Measurements from ENCODE around the gene MRPL33.
A peak's percentile ranks its signal among the peaks of the same experiment; 100 is the strongest.
"Not testable (repeated sequence)": the region's sequence is repeated elsewhere in the genome, so short reads cannot be mapped to it uniquely, and the experiment has no call there.

Gene MRPL33

GRCh38 chr2:27736031-27736889, 35.3 kb upstream of the MRPL33 start:
- Histone ChIP-seq H3K36me3 (ENCODE audit: insufficient read depth, insufficient read length, low read length) (no peaks in the 10 kb centered on the region), H3K9ac (ENCODE audit: insufficient read length, low read depth) (peak overlapping the region; percentile 78), H3K4me3 (ENCODE audit: insufficient read length, low read depth) (peak overlapping the region; percentile 45), H3K27me3 (ENCODE audit: insufficient read depth, insufficient read length) (peaks cover 21% of the 10 kb centered on the region), H3K4me1 (ENCODE audit: insufficient read depth, insufficient read length) (peaks cover 2% of the 10 kb centered on the region), H3K9me3 (ENCODE audit: insufficient read depth, low read length) (no peaks in the 10 kb centered on the region)
- DNase-seq (ENCODE audit: low read depth, low spot score), result no peak
- no peak for TF ChIP-seq ZNF274 (IDR thresholded peaks at IDR 0.05; ENCODE audit: low read depth, low read length)
- TF ChIP-seq SUZ12 (IDR thresholded peaks at IDR 0.05; ENCODE audit: extremely low read depth, insufficient read depth, insufficient read length), result no peak
- no peak for TF ChIP-seq YY1 (IDR thresholded peaks at IDR 0.05; ENCODE audit: insufficient read depth, insufficient read length)

GRCh38 chr2:27736890-27737204, 34.7 kb upstream of the MRPL33 start:
- TF ChIP-seq ZNF274 (IDR thresholded peaks at IDR 0.05; ENCODE audit: low read depth, low read length), result no peak
- TF ChIP-seq YY1 (IDR thresholded peaks at IDR 0.05; ENCODE audit: insufficient read depth, insufficient read length), result no peak
- TF ChIP-seq SUZ12 (IDR thresholded peaks at IDR 0.05; ENCODE audit: extremely low read depth, insufficient read depth, insufficient read length), result no peak
- DNase-seq (ENCODE audit: low read depth, low spot score), result no peak
- Histone ChIP-seq H3K4me1 (ENCODE audit: insufficient read depth, insufficient read length) (peaks cover 2% of the 10 kb centered on the region), H3K27me3 (ENCODE audit: insufficient read depth, insufficient read length) (peaks cover 21% of the 10 kb centered on the region), H3K36me3 (ENCODE audit: insufficient read depth, insufficient read length, low read length) (no peaks in the 10 kb centered on the region), H3K4me3 (ENCODE audit: insufficient read length, low read depth) (no peak overlapping the region), H3K9me3 (ENCODE audit: insufficient read depth, low read length) (no peaks in the 10 kb centered on the region), H3K9ac (ENCODE audit: insufficient read length, low read depth) (no peak overlapping the region)

GRCh38 chr2:27737676-27738348, 33.7 kb upstream of the MRPL33 start:
- peak overlapping the region; percentile 21 for H3K9ac ChIP-seq (ENCODE audit: insufficient read length, low read depth)
- peaks cover 2% of the 10 kb centered on the region for H3K4me1 ChIP-seq (ENCODE audit: insufficient read depth, insufficient read length)
- no peak for DNase-seq (ENCODE audit: low read depth, low spot score)
- H3K36me3 ChIP-seq (ENCODE audit: insufficient read depth, insufficient read length, low read length), result no peaks in the 10 kb centered on the region
- H3K27me3 ChIP-seq (ENCODE audit: insufficient read depth, insufficient read length), result peaks cover 21% of the 10 kb centered on the region
- H3K4me3 ChIP-seq (ENCODE audit: insufficient read length, low read depth), result no peak overlapping the region
- no peak for TF ChIP-seq YY1 (IDR thresholded peaks at IDR 0.05; ENCODE audit: insufficient read depth, insufficient read length)
- no peak for TF ChIP-seq SUZ12 (IDR thresholded peaks at IDR 0.05; ENCODE audit: extremely low read depth, insufficient read depth, insufficient read length)
- TF ChIP-seq ZNF274 (IDR thresholded peaks at IDR 0.05; ENCODE audit: low read depth, low read length), result no peak
- no peaks in the 10 kb centered on the region for H3K9me3 ChIP-seq (ENCODE audit: insufficient read depth, low read length)

GRCh38 chr2:27738349-27739057, 33.0 kb upstream of the MRPL33 start:
- H3K4me1 ChIP-seq (ENCODE audit: insufficient read depth, insufficient read length), result peaks cover 2% of the 10 kb centered on the region
- TF ChIP-seq YY1 (IDR thresholded peaks at IDR 0.05; ENCODE audit: insufficient read depth, insufficient read length) (no peak), ZNF274 (IDR thresholded peaks at IDR 0.05; ENCODE audit: low read depth, low read length) (no peak), SUZ12 (IDR thresholded peaks at IDR 0.05; ENCODE audit: extremely low read depth, insufficient read depth, insufficient read length) (no peak)
- no peaks in the 10 kb centered on the region for H3K36me3 ChIP-seq (ENCODE audit: insufficient read depth, insufficient read length, low read length)
- H3K4me3 ChIP-seq (ENCODE audit: insufficient read length, low read depth), result no peak overlapping the region
- no peaks in the 10 kb centered on the region for H3K9me3 ChIP-seq (ENCODE audit: insufficient read depth, low read length)
- peaks cover 21% of the 10 kb centered on the region for H3K27me3 ChIP-seq (ENCODE audit: insufficient read depth, insufficient read length)
- H3K9ac ChIP-seq (ENCODE audit: insufficient read length, low read depth), result peak overlapping the region; percentile 21
- DNase-seq (ENCODE audit: low read depth, low spot score), result no peak

GRCh38 chr2:27739058-27739373, 32.5 kb upstream of the MRPL33 start:
- H3K4me1 ChIP-seq (ENCODE audit: insufficient read depth, insufficient read length), result peaks cover 2% of the 10 kb centered on the region
- H3K9me3 ChIP-seq (ENCODE audit: insufficient read depth, low read length), result no peaks in the 10 kb centered on the region
- TF ChIP-seq SUZ12 (IDR thresholded peaks at IDR 0.05; ENCODE audit: extremely low read depth, insufficient read depth, insufficient read length), result no peak
- TF ChIP-seq YY1 (IDR thresholded peaks at IDR 0.05; ENCODE audit: insufficient read depth, insufficient read length), result no peak
- no peak for TF ChIP-seq ZNF274 (IDR thresholded peaks at IDR 0.05; ENCODE audit: low read depth, low read length)
- no peak overlapping the region for H3K9ac ChIP-seq (ENCODE audit: insufficient read length, low read depth)
- H3K4me3 ChIP-seq (ENCODE audit: insufficient read length, low read depth), result no peak overlapping the region
- no peaks in the 10 kb centered on the region for H3K36me3 ChIP-seq (ENCODE audit: insufficient read depth, insufficient read length, low read length)
- no peak for DNase-seq (ENCODE audit: low read depth, low spot score)
- H3K27me3 ChIP-seq (ENCODE audit: insufficient read depth, insufficient read length), result peaks cover 20% of the 10 kb centered on the region

- H3K27me3 ChIP-seq (ENCODE audit: insufficient read depth, insufficient read length), result peaks cover 3% of the 10 kb centered on the region
- H3K9ac ChIP-seq (ENCODE audit: insufficient read length, low read depth), result no peak overlapping the region
- no peaks in the 10 kb centered on the region for H3K4me1 ChIP-seq (ENCODE audit: insufficient read depth, insufficient read length)
- TF ChIP-seq ZNF274 (IDR thresholded peaks at IDR 0.05; ENCODE audit: low read depth, low read length) (no peak), YY1 (IDR thresholded peaks at IDR 0.05; ENCODE audit: insufficient read depth, insufficient read length) (no peak), SUZ12 (IDR thresholded peaks at IDR 0.05; ENCODE audit: extremely low read depth, insufficient read depth, insufficient read length) (no peak)
- no peak overlapping the region for H3K4me3 ChIP-seq (ENCODE audit: insufficient read length, low read depth)
- H3K9me3 ChIP-seq (ENCODE audit: insufficient read depth, low read length), result no peaks in the 10 kb centered on the region
- H3K36me3 ChIP-seq (ENCODE audit: insufficient read depth, insufficient read length, low read length), result no peaks in the 10 kb centered on the region
- no peak for DNase-seq (ENCODE audit: low read depth, low spot score)
These were observed 29.8 kb upstream of the MRPL33 start for GRCh38 chr2:27741673-27742072.

GRCh38 chr2:27742571-27742970, 28.9 kb upstream of the MRPL33 start:
- TF ChIP-seq YY1 (IDR thresholded peaks at IDR 0.05; ENCODE audit: insufficient read depth, insufficient read length), result no peak
- no peak for TF ChIP-seq SUZ12 (IDR thresholded peaks at IDR 0.05; ENCODE audit: extremely low read depth, insufficient read depth, insufficient read length)
- TF ChIP-seq ZNF274 (IDR thresholded peaks at IDR 0.05; ENCODE audit: low read depth, low read length), result no peak
- Histone ChIP-seq H3K36me3 (ENCODE audit: insufficient read depth, insufficient read length, low read length) (no peaks in the 10 kb centered on the region), H3K4me3 (ENCODE audit: insufficient read length, low read depth) (no peak overlapping the region), H3K4me1 (ENCODE audit: insufficient read depth, insufficient read length) (no peaks in the 10 kb centered on the region), H3K9ac (ENCODE audit: insufficient read length, low read depth) (no peak overlapping the region), H3K27me3 (ENCODE audit: insufficient read depth, insufficient read length) (no peaks in the 10 kb centered on the region), H3K9me3 (ENCODE audit: insufficient read depth, low read length) (no peaks in the 10 kb centered on the region)
- no peak for DNase-seq (ENCODE audit: low read depth, low spot score)

GRCh38 chr2:27745494-27745893, 26.0 kb upstream of the MRPL33 start:
- not testable (repeated sequence) for H3K4me1 ChIP-seq (ENCODE audit: insufficient read depth, insufficient read length); H3K36me3 ChIP-seq (ENCODE audit: insufficient read depth, insufficient read length, low read length); H3K27me3 ChIP-seq (ENCODE audit: insufficient read depth, insufficient read length); H3K9ac ChIP-seq (ENCODE audit: insufficient read length, low read depth); DNase-seq (ENCODE audit: low read depth, low spot score); H3K9me3 ChIP-seq (ENCODE audit: insufficient read depth, low read length); H3K4me3 ChIP-seq (ENCODE audit: insufficient read length, low read depth)

All from NT2/D1 (cell line).